COLO668 (cell line): Measurements from ENCODE around the gene ADD2.
"Not testable (repeated sequence)": the region's sequence is repeated elsewhere in the genome, so short reads cannot be mapped to it uniquely, and the experiment has no call there.

ENCODE experiments used
- DNase-seq: peaks from one replicate; lab custom pipeline; 2025; ENCODE audit not compliant: unreplicated experiment; lab: John Stamatoyannopoulos, UW

Gene ADD2

DNA sequence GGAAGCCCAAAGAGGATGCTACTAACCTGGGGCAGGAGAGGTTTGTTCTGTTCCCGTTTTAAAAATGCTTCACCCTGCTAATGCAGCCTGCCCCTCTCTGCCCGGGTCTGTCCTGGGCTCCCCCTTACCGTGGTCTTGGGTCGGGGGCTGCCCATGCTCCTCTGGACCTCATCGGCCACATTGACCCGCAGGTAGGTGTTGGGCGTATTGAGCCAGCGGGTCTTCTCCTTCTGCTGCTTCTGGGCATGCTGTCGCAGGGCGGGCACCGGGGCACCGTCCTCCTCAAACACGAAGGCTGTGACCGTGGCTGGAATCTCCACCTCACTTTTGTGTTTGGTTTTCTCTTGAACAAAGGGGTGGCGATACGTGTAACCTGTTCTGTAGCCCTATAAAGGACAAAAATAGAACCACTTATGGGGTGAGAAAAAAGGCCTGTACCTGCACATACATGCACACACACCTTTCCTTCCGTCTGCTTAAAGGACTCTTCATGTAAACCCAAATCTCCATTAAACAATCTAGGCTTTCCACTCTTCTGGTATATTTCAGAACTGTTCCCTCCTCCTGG, 89.3 kb downstream of the ADD2 start:
- DNase-seq, result no peak

DNA sequence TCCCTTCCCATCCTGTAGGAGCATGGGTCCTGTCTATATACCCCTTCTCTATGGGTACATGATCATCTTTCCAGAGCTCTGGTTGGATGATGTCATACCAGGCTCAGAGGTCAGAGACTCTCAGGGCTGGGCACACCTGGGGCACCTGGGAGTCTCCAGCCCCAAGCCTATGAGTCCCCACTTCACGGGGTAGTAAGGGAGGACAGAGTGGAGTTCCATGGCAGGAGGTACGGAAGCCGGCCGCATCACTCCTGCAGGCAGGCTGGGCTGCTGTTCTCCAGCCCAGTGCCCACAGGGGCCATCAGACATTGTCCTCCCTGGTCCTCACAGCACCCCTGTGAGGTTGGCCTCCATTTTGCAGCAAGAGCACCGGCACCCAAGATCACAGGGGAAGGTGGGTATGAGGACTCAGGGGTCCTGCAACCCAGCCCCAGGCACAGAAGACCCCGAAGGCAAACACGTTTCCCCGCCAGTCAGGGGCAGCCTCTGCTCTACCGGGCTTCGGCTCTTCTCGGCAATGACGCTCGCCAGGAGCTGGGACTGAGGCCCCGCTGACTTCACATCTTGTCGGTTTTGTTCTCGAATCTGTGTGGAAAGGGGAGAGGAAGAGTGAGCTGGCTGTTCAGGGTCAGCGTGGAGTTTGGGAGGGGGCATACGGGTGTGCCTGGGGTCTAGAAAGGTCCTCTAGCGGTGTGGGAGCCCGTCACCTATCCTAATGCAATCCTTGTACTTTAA, 91.5 kb downstream of the ADD2 start:
- no peak for DNase-seq

DNA sequence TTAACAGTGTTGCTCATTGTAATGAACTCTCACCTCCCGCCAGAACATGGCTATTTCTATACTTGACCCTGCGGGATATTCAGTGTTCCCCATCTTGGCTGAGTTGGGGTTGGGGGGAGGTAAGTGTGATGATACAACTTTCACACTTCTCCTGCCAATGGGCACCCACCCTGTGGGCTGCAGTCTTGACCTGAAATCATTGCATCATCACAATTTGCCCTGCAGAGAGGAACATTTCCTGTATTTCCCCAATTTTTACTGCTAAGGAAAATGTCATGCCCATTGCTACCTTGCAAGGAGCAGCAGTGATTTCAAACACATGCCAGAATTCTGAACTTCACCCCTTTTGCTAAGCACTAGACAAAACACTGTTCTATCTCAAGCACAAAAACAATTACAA, 92.1 kb downstream of the ADD2 start:
- DNase-seq, result no peak

DNA sequence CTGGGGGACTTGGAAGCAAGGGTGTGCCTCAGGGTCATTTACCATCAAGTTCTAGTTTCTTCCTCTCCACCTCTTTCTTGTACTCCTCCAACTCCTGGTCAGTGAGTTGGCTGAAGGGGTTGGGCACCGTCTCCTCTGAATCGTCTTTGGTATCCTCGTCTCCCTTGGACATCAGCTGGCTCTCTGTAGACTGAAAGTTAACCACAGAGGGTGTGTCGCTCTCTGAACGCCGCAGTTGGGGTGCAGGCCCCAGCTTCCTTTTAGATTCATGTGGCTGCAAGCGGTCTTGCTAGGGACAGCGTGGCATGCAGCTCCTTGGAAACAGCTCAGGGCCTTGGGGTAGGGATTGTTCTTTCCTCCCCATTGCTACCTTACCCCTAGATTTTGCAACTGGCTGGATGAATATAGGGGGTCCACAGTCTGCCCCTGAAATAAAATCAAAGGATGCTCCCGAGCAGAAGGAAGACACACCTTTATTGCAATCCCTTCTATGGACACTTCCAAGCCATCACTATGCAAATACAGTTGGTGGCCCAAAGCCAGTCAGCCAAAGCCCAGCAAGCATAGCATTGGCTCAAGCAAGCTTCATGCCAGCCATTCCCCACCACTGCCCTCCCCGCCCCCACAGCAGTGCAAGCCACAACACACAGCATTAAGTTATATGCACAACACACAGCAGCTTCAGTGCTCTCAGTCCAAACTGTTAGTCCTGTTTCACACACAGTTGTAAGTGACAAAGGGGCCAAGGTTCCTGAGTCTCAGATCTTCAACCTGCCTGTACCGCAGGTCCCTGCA, 93.2 kb downstream of the ADD2 start:
- no peak for DNase-seq

DNA sequence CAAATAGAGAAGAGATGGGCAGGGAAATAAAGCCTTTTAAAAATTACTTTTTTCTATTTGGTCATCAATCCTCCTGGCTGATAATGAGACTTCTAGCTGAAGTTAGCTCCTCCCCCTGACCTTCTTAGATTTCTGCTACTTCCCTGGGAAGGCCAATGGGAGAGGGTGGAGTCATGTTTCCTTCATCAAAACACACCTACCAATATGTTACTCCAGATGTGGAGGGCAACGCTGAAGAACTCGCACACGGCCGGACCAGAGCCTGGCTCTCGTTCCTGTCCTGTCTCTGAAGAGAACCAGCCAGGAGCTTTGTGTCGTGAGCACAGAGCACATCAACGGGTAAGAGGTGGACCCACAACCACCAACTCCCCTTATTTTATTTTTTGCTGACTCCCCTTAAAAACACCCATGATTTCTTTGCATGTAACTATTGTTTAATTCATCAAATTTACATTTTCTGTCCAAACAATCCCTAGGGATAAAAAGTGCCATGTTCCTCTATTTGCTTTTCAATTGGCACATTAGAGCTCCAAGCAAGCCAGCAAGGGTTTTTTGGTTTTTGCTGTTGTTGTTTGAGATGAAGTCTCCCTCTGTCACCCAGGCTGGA, 94.9 kb downstream of the ADD2 start:
- no peak for DNase-seq

DNA sequence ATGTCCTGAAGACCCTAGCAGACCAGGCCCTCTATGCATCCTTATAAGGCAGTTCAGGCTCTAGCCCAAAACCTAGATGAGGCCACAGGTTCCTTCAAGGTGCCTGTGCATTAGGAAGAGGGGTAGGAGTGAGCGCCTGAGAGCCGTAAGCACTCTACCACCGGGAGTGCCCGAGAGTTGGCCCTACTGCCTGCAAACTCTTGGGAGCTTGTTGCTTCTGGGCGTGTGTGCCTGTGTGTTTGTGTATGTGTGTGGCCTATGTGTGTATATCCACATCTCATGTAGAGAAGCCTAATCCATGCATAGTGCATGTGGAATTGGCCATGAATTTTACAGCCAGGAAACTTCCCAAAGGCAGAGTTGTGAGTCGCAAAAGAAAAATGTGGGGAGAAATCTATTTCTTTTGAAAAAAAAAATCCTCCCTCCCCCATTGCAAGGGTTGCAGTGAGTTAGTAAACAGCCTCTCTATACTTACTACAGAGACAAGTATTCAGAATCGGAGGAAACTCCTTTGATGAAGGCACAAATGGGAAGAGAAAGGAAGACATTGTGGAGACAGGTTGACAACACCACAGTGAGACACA, 96.8 kb downstream of the ADD2 start:
- no peak for DNase-seq

DNA sequence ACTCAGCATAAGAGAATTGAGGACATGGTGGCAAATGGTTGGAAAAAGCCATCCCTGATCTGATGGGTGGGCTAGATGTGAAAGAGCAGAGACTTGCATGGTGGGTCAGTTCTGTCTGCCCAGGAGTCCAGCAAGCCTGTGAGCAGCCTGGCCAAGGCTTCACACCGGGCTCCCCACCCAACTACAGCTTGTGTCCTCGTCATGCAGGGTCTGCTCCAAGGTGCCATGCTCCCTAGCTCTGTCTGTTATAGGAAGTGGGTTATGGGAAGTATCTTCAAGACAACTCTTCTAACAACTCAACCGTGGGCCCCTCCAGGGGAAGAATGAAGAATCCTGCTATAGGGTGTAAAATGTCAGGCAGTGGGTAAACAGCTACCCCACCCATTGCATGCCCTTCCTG, 97.4 kb downstream of the ADD2 start:
- no peak for DNase-seq

DNA sequence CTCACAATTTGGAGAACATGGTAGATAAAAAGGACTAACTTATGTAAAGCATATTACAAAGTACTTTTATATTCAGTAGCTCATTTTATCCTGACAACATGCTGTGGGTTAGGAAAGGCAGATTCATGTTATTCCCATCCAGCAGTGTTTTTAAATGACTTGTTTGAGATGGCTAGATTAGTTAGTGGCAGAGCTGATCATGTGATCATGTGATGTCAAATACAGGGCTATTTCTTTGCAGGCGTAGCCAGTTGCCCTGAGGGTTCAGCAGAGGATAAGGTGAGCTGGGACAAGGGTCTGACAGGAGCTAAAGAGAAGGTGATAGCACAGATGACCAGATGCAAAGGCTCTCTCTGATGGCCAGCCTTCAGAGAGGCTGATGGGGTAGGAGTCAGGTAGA, 97.8 kb downstream of the ADD2 start:
- DNase-seq, result no peak

DNA sequence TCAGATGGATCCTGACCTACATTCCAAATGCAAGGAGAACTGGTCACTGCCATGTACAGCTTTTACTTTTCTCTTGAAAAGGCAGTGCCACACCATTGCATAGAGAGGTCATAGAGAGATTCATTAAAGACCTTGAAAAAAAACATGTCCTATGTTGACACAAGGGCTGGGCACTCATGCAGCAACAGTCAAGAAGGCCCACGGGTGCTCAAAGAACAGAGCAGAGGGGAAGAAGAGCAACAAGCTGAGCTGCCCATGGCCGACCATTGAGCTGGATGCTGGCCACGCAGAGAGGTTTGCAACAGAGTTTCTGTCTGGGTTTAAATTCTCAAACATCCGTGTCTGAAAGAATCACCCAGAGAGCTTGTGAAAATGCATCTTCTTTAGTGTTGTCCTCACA, 99.1 kb downstream of the ADD2 start:
- DNase-seq, result no peak

DNA sequence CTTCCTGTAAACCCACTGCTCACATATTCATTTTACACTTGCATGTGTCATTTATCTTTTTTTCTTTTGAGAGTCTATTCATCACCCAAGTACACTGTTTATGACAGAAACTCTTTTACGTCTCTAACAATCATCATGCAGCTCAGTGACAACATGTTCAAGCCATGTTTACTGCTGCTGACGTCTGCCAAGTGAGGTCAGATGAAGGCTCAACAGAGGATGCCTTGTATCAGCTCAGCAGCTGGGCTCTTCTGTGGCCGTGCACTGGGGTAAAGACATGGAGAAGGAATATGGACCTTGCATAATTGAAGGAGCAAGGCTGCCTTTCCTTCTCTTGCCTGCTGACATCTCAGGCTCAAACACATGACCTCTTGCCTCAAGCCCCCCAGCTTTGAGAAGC, 99.6 kb downstream of the ADD2 start:
- no peak for DNase-seq

DNA sequence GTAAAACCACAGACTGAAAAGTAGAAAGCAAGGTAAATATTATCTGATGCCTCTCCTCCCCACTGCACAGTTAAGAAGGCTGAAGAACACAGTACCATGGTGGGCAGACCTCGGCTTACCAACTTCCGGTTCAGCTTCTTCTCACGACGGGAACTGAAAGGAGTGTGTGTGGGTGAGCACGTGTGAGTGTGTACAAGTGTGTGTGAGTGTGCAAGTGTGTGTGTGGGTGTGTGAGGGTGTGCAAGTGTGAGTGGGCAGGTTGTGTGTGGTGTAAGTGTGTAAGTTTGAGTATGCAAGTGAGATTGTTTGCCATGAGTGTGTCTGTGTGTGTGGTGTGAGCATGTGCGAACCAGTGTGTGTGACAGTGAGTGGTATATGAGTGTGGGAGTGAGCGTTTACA, 103.5 kb downstream of the ADD2 start:
- no peak for DNase-seq

DNA sequence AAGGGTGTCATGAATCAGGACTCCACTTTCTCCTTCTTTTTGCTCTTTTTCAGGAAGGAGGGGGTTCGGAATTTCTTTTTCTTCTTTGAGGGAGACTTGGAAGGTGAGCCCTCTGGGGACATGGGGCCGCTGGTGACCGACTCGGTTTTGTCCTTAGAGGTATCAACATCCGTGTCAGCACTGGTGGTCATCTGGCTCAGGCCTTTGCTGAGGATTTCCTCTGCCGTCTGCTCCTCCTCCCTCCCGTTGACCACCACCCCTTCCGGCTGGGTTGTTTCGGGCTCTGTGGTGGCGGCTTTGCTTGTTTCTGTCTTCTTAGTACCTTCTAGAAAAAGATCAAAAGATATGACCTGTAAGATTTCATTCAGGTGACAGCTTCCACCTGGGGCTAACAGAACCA, 104.6 kb downstream of the ADD2 start:
- no peak for DNase-seq

DNA sequence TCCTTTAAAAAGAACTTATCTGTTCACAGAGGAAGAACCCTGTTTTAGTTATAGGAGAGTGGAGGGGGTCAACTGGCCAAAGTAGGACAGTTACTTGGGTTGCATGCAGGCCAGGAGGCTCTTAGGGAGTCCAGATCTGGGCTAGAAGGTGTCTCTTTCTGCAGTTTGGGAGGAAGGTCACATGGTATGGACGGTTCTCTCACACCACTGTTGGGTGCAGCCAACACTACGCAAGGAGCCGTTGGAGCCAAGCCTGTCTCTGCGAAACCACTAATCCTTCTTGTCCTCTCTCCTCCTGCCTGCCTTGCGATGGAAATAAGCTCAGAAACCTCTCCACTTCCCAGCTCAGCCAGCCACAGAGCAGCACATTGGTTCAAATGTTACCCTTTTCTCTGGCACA, 108.4 kb downstream of the ADD2 start:
- DNase-seq, result no peak

DNA sequence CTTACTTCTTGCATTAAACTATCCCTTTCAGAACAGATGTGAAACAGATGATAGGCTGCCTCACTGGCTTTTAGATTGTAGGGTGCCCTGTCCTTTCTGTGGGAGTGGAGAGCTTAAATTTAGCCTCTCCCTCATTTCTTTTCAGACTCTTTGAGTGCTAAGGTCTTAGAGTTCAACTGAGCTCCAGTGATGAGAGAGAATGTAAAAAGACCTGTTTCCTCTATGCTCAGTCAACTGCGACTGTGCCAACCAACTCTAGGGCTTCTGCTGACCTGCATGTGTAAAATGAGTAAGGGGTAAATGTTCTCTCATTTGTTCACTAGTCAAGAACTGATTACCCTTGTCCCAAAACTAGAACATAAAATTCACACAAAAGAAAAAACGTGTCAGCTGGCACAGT, 109.5 kb downstream of the ADD2 start:
- DNase-seq, result no peak

DNA sequence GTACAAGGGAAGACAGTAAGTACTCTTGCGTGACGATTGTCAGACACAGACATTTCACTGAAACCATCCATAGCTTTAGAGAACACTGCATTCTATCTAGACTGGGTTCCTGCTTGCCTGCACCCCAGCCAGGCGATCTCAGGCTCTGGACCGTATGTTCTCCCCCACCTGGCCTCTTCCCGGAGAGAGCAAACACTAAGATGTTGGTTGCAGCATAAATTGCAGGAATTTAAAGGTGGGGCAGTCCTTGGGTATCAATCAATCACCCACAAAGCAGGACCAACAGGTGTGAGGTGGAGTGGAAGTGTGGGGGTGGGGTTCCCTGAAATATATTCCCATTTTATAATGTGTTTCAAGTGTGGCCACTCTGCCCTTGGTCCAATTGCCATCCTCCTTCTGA, 110.8 kb downstream of the ADD2 start:
- no peak for DNase-seq

DNA sequence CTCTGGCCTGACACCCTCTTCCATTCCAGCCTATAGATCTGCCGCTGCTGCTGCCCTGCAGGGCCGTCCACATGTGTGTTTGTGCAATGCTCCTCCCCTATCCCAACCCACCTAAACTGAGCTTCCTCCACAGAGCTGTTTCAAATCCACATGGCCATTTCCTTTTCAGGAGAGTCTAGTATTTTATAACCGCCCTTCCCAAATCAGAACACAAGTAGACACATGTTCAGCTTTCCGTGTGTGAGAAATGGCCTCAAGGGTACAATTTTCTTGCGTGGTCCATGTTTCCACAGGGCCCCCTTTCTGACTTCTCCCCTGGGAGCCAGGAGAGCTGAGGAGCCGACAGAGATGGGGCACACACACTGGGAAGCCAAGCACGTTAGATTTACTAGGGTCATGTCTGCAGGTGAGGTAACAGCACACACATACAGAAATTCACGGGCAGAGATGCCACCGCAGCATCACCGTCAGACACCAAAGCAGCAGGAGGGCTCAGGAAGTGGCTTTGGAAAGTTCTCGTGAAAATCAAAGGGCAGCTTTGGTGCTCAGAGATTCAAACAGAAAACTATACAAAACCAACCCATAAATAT, 111.5 kb downstream of the ADD2 start:
- no peak for DNase-seq

DNA sequence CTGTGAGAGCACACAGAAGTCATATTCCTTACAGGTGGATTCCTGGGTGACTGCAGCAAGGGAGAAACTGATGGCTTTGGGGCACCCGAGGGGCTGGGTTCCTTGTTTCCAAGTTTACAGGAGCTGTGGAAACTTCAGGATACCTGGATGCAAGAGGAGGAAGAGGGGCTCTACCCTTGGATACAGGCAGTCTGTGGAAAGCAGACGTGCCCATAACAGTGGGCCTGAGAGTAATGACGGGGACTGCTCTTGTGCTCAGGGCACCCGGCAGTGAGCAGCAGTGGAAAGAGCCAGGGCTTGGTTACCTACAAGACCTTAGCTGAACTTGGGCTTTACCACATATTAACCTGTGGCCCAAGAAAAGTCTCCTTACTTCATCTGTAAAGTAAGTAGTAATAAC, 112.2 kb downstream of the ADD2 start:
- DNase-seq, result no peak

DNA sequence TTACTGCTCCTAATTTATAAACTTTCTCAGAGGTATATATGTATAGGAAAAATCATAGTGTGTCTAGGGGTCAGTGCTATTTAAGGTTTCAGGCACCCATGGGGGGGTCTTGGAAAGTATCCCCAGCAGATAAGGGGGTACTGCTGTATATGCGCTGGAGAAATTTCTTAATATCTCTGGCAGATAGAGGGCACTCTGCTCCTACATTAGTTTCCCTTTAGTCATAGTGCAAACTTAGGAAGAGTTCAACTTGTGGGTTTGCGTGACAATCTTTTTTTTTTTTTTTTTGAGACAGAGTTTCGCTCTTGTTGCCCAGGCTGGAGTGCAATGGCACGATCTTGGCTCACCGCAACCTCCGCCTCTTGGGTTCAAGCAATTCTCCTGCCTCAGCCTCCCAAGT, 112.8 kb downstream of the ADD2 start:
- DNase-seq, result not testable (repeated sequence)

DNA sequence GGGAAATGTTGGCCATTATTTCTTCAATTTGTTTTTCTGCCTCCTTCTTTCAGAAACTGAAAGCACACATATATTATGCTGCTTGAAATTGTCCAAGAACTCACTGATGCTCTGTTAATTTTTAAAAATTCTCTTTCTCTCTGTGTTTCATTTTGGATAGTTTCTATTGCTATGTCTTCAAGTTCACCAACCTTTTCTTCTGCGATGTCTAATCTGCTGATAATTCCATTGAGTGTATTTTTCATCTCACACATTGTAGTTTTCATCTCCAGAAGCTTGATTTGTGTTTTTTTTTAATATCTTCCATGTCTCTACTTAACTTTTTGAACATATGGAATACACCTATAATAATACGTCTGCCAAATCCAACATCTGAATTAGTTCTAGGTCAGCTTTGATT, 116.3 kb downstream of the ADD2 start:
- no peak for DNase-seq

DNA sequence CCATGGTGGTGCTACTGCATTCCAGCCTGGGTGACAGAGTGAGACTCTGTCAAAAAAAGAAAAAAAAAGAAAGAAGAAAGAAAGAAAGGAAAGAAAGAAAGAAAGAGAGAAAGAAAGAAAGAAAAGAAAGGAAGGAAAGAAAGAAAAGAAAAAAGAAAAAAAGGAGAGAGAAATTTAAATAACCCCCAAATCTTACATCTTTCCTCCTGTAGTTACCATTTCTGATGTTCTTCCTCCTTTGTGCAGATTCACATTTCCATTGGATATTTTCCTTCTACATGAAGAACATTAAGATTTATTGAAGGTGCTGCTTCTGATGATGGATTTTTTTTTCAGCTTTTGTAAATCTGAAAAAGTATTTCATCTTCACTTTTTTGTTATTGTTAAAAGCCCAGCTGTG, 117.0 kb downstream of the ADD2 start:
- DNase-seq, result no peak

DNA sequence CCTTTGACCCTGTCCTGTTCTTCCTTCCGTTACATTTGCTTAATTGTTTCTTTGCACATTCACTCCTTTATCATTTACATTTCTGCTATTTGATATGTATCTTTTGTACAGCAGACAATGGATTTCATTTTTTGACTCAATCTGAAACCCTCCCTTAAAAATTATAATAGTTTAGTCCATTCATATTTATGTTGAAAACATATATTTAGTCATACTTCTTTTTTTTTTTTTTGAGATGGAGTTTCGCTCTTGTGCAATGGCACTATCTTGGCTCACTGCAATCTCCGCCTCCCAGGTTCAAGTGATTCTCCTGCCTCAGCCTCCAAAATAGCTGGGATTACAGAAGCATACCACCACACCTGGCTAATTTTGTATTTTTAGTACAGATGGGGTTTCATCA, 119.0 kb downstream of the ADD2 start:
- DNase-seq, result no peak
